Activated naive CD8-positive, alpha-beta T cell treated with anti-CD3 and anti-CD28 coated beads, Interleukin-2, amount 10 ng/mL, durations not matched to agents 7 days and 5 days (primary cell): ENCODE results near the gene FOSB. TPM values are rescaled to one million over a fixed set of nuclear protein-coding genes. Genes with fewer than 3 reads are reported as not detected.

Experiments used
- ATAC-seq: fragments of 150-1000 bp; cut with Tn5 transposase; one replicate; pipeline ENCODE4 v1.10.0; 2021; ENCODE audit warnings: low read depth, moderate library complexity
- POLR2A ChIA-PET: fragments of 350-600 bp; sonication (Branson Sonifier 250); formaldehyde crosslinking; loops from one replicate; lab custom pipeline; 2021; ENCODE audit warnings: antibody characterized with exemption; lab: Charles Lee
- DNase-seq: peaks from one replicate; pipeline ENCODE4 v3.0.0; 2021
- H3K27ac Mint-ChIP-seq: one replicate; pipeline ENCODE4 v1.8.0; 2022; ENCODE audit warnings: mild to moderate bottlenecking, mixed read lengths
- H3K27me3 Mint-ChIP-seq: one replicate; pipeline ENCODE4 v1.8.0; 2022; ENCODE audit warnings: mild to moderate bottlenecking, moderate library complexity, mixed read lengths
- H3K36me3 Mint-ChIP-seq: one replicate; pipeline ENCODE4 v1.8.0; 2021; ENCODE audit warnings: mild to moderate bottlenecking, mixed read lengths
- H3K4me1 Mint-ChIP-seq: one replicate; pipeline ENCODE4 v1.8.0; 2021; ENCODE audit warnings: mixed read lengths
- H3K4me3 Mint-ChIP-seq: one replicate; pipeline ENCODE4 v1.8.0; 2022; ENCODE audit warnings: mild to moderate bottlenecking, moderate library complexity, mixed read lengths
- H3K9me3 Mint-ChIP-seq: one replicate; pipeline ENCODE4 v1.8.0; 2021; ENCODE audit warnings: mixed read lengths
- total RNA-seq, 2 experiments: library from RNA; stranded (reverse); gene quantifications; one replicate each; pipeline ENCODE4 v1.2.3, GENCODE V29; 2021

Gene FOSB
- total RNA-seq, 2 experiments from 2014 or later, result 68.7 to 69.4 TPM

- ATAC-seq, result peak; percentile 28
Measured at GRCh38 chr19:45444318-45445041, 23.3 kb upstream of the FOSB start.

GRCh38 chr19:45445139-45445538, 22.7 kb upstream of the FOSB start:
- Mint-ChIP-seq H3K36me3 (peaks cover 2% of the 10 kb centered on the region), H3K4me1 (peaks cover 42% of the 10 kb centered on the region), H3K27me3 (no peaks in the 10 kb centered on the region), H3K9me3 (no peaks in the 10 kb centered on the region), H3K27ac (no peak overlapping the region), H3K4me3 (peak overlapping the region; percentile 64)
- ATAC-seq (no peak), DNase-seq (no peak)
- POLR2A ChIA-PET, result interaction anchor here (1.7 to 6.4 kb wide), 2 partner anchors 23 to 34 kb away, joined by 11 to 54 read pairs; partner anchors contain the start of gene FOSB

More at GRCh38 chr19:45444318-45445041, 23.3 kb upstream of the FOSB start:
- Mint-ChIP-seq H3K9me3 (no peaks in the 10 kb centered on the region), H3K36me3 (peaks cover 2% of the 10 kb centered on the region), H3K27ac (peak overlapping the region; percentile 38), H3K4me3 (peak overlapping the region; percentile 64), H3K4me1 (peaks cover 39% of the 10 kb centered on the region), H3K27me3 (no peaks in the 10 kb centered on the region)
- DNase-seq, result peak; percentile 86
- POLR2A ChIA-PET, result interaction anchor here (1.7 to 6.4 kb wide), 2 partner anchors 24 to 34 kb away, joined by 11 to 54 read pairs; partner anchors contain the start of gene FOSB

GRCh38 chr19:45446295-45446694, 21.5 kb upstream of the FOSB start:
- no peak overlapping the region for H3K27ac Mint-ChIP-seq
- POLR2A ChIA-PET, result interaction anchor here (0.7 to 6.4 kb wide), 3 partner anchors 22 to 32 kb away, joined by 3 to 54 read pairs (median 11); partner anchors contain the start of gene FOSB
- no peaks in the 10 kb centered on the region for H3K9me3 Mint-ChIP-seq
- H3K27me3 Mint-ChIP-seq, result peaks cover 4% of the 10 kb centered on the region
- DNase-seq (no peak), ATAC-seq (no peak)
- peaks cover 47% of the 10 kb centered on the region for H3K4me1 Mint-ChIP-seq
- no peak overlapping the region for H3K4me3 Mint-ChIP-seq
- peaks cover 4% of the 10 kb centered on the region for H3K36me3 Mint-ChIP-seq

GRCh38 chr19:45446944-45447343, 20.9 kb upstream of the FOSB start:
- DNase-seq (no peak), ATAC-seq (no peak)
- H3K36me3 Mint-ChIP-seq, result peaks cover 4% of the 10 kb centered on the region
- POLR2A ChIA-PET, result interaction anchor here (0.6 to 6.4 kb wide), 3 partner anchors 22 to 32 kb away, joined by 3 to 54 read pairs (median 4); partner anchors contain the start of gene FOSB
- H3K4me1 Mint-ChIP-seq, result peaks cover 53% of the 10 kb centered on the region
- H3K4me3 Mint-ChIP-seq, result no peak overlapping the region
- peaks cover 7% of the 10 kb centered on the region for H3K27me3 Mint-ChIP-seq
- H3K27ac Mint-ChIP-seq, result no peak overlapping the region
- H3K9me3 Mint-ChIP-seq, result no peaks in the 10 kb centered on the region

GRCh38 chr19:45448425-45448756, 19.4 kb upstream of the FOSB start:
- H3K4me1 Mint-ChIP-seq, result peaks cover 46% of the 10 kb centered on the region
- no peaks in the 10 kb centered on the region for H3K9me3 Mint-ChIP-seq
- DNase-seq (no peak), ATAC-seq (no peak)
- peaks cover 4% of the 10 kb centered on the region for H3K36me3 Mint-ChIP-seq
- peaks cover 12% of the 10 kb centered on the region for H3K27me3 Mint-ChIP-seq
- POLR2A ChIA-PET, result interaction anchor here (6.4 kb wide), 1 partner anchor 20 kb away, joined by 54 read pairs; the partner anchor contains the start of gene FOSB
- peak overlapping the region; percentile 33 for H3K4me3 Mint-ChIP-seq
- peak overlapping the region; percentile 67 for H3K27ac Mint-ChIP-seq

- Mint-ChIP-seq H3K27me3 (peaks cover 17% of the 10 kb centered on the region), H3K4me1 (peaks cover 44% of the 10 kb centered on the region), H3K9me3 (no peaks in the 10 kb centered on the region), H3K27ac (peak overlapping the region; percentile 79), H3K4me3 (peak overlapping the region; percentile 68), H3K36me3 (peaks cover 4% of the 10 kb centered on the region)
- DNase-seq (no peak), ATAC-seq (no peak)
- POLR2A ChIA-PET, result interaction anchor here (1.5 to 6.4 kb wide), 2 partner anchors 20 to 30 kb away, joined by 6 to 54 read pairs; partner anchors contain the start of gene FOSB
Measured at GRCh38 chr19:45448887-45449299, 18.9 kb upstream of the FOSB start.

- POLR2A ChIA-PET, result interaction anchor here (1.5 to 6.4 kb wide), 3 partner anchors 10 to 28 kb away, joined by 6 to 54 read pairs (median 6); partner anchors contain the start of gene FOSB
- peak overlapping the region; percentile 97 for H3K27ac Mint-ChIP-seq
- DNase-seq, result no peak
- H3K36me3 Mint-ChIP-seq, result peaks cover 4% of the 10 kb centered on the region
- peaks cover 21% of the 10 kb centered on the region for H3K27me3 Mint-ChIP-seq
- peak; percentile 44 for ATAC-seq
- H3K4me3 Mint-ChIP-seq, result peak overlapping the region; percentile 97
- peaks cover 39% of the 10 kb centered on the region for H3K4me1 Mint-ChIP-seq
- no peaks in the 10 kb centered on the region for H3K9me3 Mint-ChIP-seq
Measured at GRCh38 chr19:45450012-45450333, 17.8 kb upstream of the FOSB start.

- ATAC-seq (peak; percentile 25), DNase-seq (peak; percentile 65)
- Mint-ChIP-seq H3K27me3 (peaks cover 25% of the 10 kb centered on the region), H3K9me3 (no peaks in the 10 kb centered on the region), H3K36me3 (peaks cover 4% of the 10 kb centered on the region), H3K4me1 (peaks cover 44% of the 10 kb centered on the region), H3K4me3 (peak overlapping the region; percentile 92), H3K27ac (peak overlapping the region; percentile 87)
- POLR2A ChIA-PET, result interaction anchor here (0.9 to 2.0 kb wide), 4 partner anchors 16 to 34 kb away, joined by 3 to 11 read pairs (median 4); no protein-coding TSS in a partner anchor
Measured at GRCh38 chr19:45451131-45451849, 16.5 kb upstream of the FOSB start.

- DNase-seq (no peak), ATAC-seq (no peak)
- Mint-ChIP-seq H3K27me3 (peaks cover 25% of the 10 kb centered on the region), H3K27ac (peak overlapping the region; percentile 87), H3K9me3 (no peaks in the 10 kb centered on the region), H3K36me3 (peaks cover 4% of the 10 kb centered on the region), H3K4me1 (peaks cover 45% of the 10 kb centered on the region), H3K4me3 (peak overlapping the region; percentile 92)
- POLR2A ChIA-PET, result interaction anchor here (0.9 to 2.0 kb wide), 5 partner anchors 15 to 33 kb away, joined by 3 to 11 read pairs (median 4); partner anchors contain the start of gene FOSB
Measured at GRCh38 chr19:45451850-45452387, 15.9 kb upstream of the FOSB start.

GRCh38 chr19:45455707-45456499, 11.9 kb upstream of the FOSB start:
- Mint-ChIP-seq H3K27me3 (peaks cover 34% of the 10 kb centered on the region), H3K4me3 (peak overlapping the region; percentile 1)
- DNase-seq, result peak; percentile 57

GRCh38 chr19:45456500-45456815, 11.3 kb upstream of the FOSB start:
- DNase-seq (no peak), ATAC-seq (no peak)
- POLR2A ChIA-PET, result interaction anchor here (1.8 to 3.1 kb wide), 2 partner anchors 11 to 22 kb away, joined by 5 to 30 read pairs; partner anchors contain the start of gene FOSB
- Mint-ChIP-seq H3K27me3 (peaks cover 33% of the 10 kb centered on the region), H3K27ac (no peak overlapping the region), H3K4me1 (peaks cover 22% of the 10 kb centered on the region), H3K36me3 (no peaks in the 10 kb centered on the region), H3K4me3 (peak overlapping the region; percentile 1), H3K9me3 (no peaks in the 10 kb centered on the region)

More at GRCh38 chr19:45455707-45456499, 11.9 kb upstream of the FOSB start:
- H3K27ac Mint-ChIP-seq, result peak overlapping the region; percentile 4
- H3K36me3 Mint-ChIP-seq, result no peaks in the 10 kb centered on the region
- H3K9me3 Mint-ChIP-seq, result no peaks in the 10 kb centered on the region
- peaks cover 26% of the 10 kb centered on the region for H3K4me1 Mint-ChIP-seq
- POLR2A ChIA-PET, result interaction anchor here (0.6 to 3.1 kb wide), 3 partner anchors 12 to 1385 kb away, joined by 3 to 30 read pairs (median 5); partner anchors contain the start of gene FOSB
- peak; percentile 48 for ATAC-seq

GRCh38 chr19:45457776-45458175, 10.0 kb upstream of the FOSB start:
- Mint-ChIP-seq H3K36me3 (no peaks in the 10 kb centered on the region), H3K27ac (no peak overlapping the region), H3K9me3 (no peaks in the 10 kb centered on the region), H3K4me3 (no peak overlapping the region), H3K27me3 (peaks cover 33% of the 10 kb centered on the region), H3K4me1 (peaks cover 13% of the 10 kb centered on the region)
- ATAC-seq (no peak), DNase-seq (no peak)
- POLR2A ChIA-PET, result interaction anchor here (0.6 kb wide), 1 partner anchor 181 kb away, joined by 3 read pairs; the partner anchor contains the start of gene EML2
